H1 (cell line): Measurements from ENCODE around the gene RBMS1.

Source experiments
- BACH1 ChIP-seq: IDR thresholded peaks from 2 replicates; pipeline ENCODE4 v1.6.1; 2012; ENCODE audit warnings: low read length, improper control_type of control experiment
- BCL11A ChIP-seq, 2 experiments: IDR thresholded peaks; one replicate each; pipeline ENCODE4 v1.6.1; 2011; ENCODE audit warnings: low read depth in 2 of 2, low read length in 2 of 2, mild to moderate bottlenecking in 2 of 2
- CEBPB ChIP-seq: IDR thresholded peaks from 2 replicates; pipeline ENCODE4 v1.6.1; 2012; ENCODE audit warnings: low read depth, low read length
- CHD2 ChIP-seq: IDR thresholded peaks from 2 replicates; pipeline ENCODE4 v1.6.1; 2012; ENCODE audit warnings: low read length, improper control_type of control experiment
- CTCF ChIP-seq, 3 experiments: IDR thresholded peaks; 1 replicate in 2 of 3; 2 replicates in 1 of 3; pipeline versions ENCODE4 v1.5.1 to v1.6.1; 2011; ENCODE audit warnings: low read length in 3 of 3, mild to moderate bottlenecking in 3 of 3, inconsistent platforms in 2 of 3, low read depth in 1 of 3, moderate library complexity in 1 of 3; ENCODE audit not compliant: insufficient read depth in 1 of 3; ENCODE audit errors: control extremely low read depth in 1 of 3
- FOSL1 ChIP-seq: IDR thresholded peaks from 2 replicates; pipeline ENCODE4 v1.6.1; 2011; ENCODE audit warnings: mild to moderate bottlenecking, low read depth, low read length, moderate library complexity; ENCODE audit not compliant: insufficient read depth
- GABPA ChIP-seq: IDR thresholded peaks from 2 replicates; pipeline ENCODE4 v1.6.1; 2011; ENCODE audit warnings: mild to moderate bottlenecking, low read length, moderate library complexity, borderline replicate concordance; ENCODE audit not compliant: insufficient read depth
- HDAC6 ChIP-seq: IDR thresholded peaks from one replicate; pipeline ENCODE4 v1.7.1; 2012; ENCODE audit warnings: low read depth, mild to moderate bottlenecking, inconsistent platforms, low read length, moderate library complexity
- JUN ChIP-seq: IDR thresholded peaks from 2 replicates; pipeline ENCODE4 v1.6.1; 2011; ENCODE audit warnings: low read depth, mild to moderate bottlenecking, improper control_type of control experiment, low read length
- POLR2A ChIP-seq, 2 experiments: IDR thresholded peaks; 1 replicate in 1 of 2; 2 replicates in 1 of 2; pipeline ENCODE4 v1.6.1; 2011; ENCODE audit warnings: low read depth in 2 of 2, low read length in 2 of 2, mild to moderate bottlenecking in 2 of 2; ENCODE audit errors: control extremely low read depth in 1 of 2
- POLR2AphosphoS5 ChIP-seq: IDR thresholded peaks from 2 replicates; pipeline ENCODE4 v1.6.1; 2011; ENCODE audit warnings: low read depth, low read length
- RXRA ChIP-seq: IDR thresholded peaks from 2 replicates; pipeline ENCODE4 v1.6.1; 2011; ENCODE audit warnings: low read depth, mild to moderate bottlenecking, low read length, moderate library complexity; ENCODE audit not compliant: insufficient read depth
- SIN3A ChIP-seq, 2 experiments: IDR thresholded peaks in 1 of 2; conservative IDR thresholded peaks in 1 of 2; 2 replicates each; pipeline ENCODE4 v1.6.1; 2011 to 2012; ENCODE audit warnings: low read length in 2 of 2, improper control_type of control experiment in 1 of 2, low read depth in 1 of 2, mild to moderate bottlenecking in 1 of 2
- TEAD4 ChIP-seq: IDR thresholded peaks from 2 replicates; pipeline ENCODE4 v1.6.1; 2012; ENCODE audit warnings: low read depth, low read length, inconsistent platforms, mixed read lengths

GRCh38 chr2:160290598-160290997, 203.0 kb downstream of the RBMS1 start:
- TF ChIP-seq BCL11A (IDR thresholded peaks at IDR 0.05; ENCODE audit: low read depth in 2 of 2, low read length in 2 of 2) (no peak), CTCF (IDR thresholded peaks at IDR 0.05; ENCODE audit: control extremely low read depth in 1 of 3, insufficient read depth in 1 of 3, low read depth in 1 of 3, low read length in 3 of 3) (no peak), CEBPB (no peak), TEAD4 (no peak), POLR2A (IDR thresholded peaks at IDR 0.05; ENCODE audit: control extremely low read depth in 1 of 2, low read depth in 2 of 2, low read length in 2 of 2) (no peak), CHD2 (no peak), POLR2AphosphoS5 (no peak), SIN3A (conservative IDR thresholded peaks at IDR 0.05 in 1 of 2, IDR thresholded peaks at IDR 0.05 in 1 of 2; ENCODE audit: low read depth in 1 of 2, low read length in 2 of 2) (no peak), RXRA (no peak), HDAC6 (no peak), BACH1 (no peak), JUN (no peak), FOSL1 (no peak), GABPA (no peak)
